Natural killer cell treated with Interleukin-12 subunit alpha and Interleukin-12 subunit beta and Interleukin-15 and Interleukin-18, amount 100 ng/mL, for 72 hours (primary cell): ENCODE results near the gene FBN1. TPM values are rescaled to one million over a fixed set of nuclear protein-coding genes. Genes with fewer than 3 reads are reported as not detected.

ENCODE experiments used
- ATAC-seq, 2 donors: fragments of 150-1000 bp; cut with Tn5 transposase in 1 of 2; sonication (Bioruptor Pico), chemical (Tn5 transposase) in 1 of 2; 2 replicates each; pipeline ENCODE4 v1.10.0; 2021
- DNase-seq: peaks from one replicate; pipeline ENCODE4 v3.0.0; 2022; ENCODE audit warnings: low spot score
- H3K27ac Mint-ChIP-seq, 2 donors: 1 replicate in 1 of 2; 2 replicates in 1 of 2; pipeline ENCODE4 v1.8.0; 2022; ENCODE audit warnings: mixed read lengths in 2 of 2, mild to moderate bottlenecking in 1 of 2, moderate library complexity in 1 of 2
- H3K27me3 Mint-ChIP-seq, 2 donors: 1 replicate in 1 of 2; 2 replicates in 1 of 2; pipeline ENCODE4 v1.8.0; 2022; ENCODE audit warnings: mixed read lengths in 2 of 2
- H3K36me3 Mint-ChIP-seq: one replicate; pipeline ENCODE4 v1.8.0; 2022; ENCODE audit warnings: mixed read lengths
- H3K4me1 Mint-ChIP-seq, 2 donors: 1 replicate in 1 of 2; 2 replicates in 1 of 2; pipeline ENCODE4 v1.8.0; 2022; ENCODE audit warnings: low read depth in 2 of 2, mixed read lengths in 2 of 2, mild to moderate bottlenecking in 1 of 2
- H3K4me3 Mint-ChIP-seq: one replicate; pipeline ENCODE4 v1.8.0; 2022; ENCODE audit warnings: mixed read lengths
- H3K9me3 Mint-ChIP-seq: 2 replicates; pipeline ENCODE4 v1.8.0; 2022; ENCODE audit warnings: mixed read lengths
- total RNA-seq, 2 donors: library from RNA; stranded (reverse); gene quantifications; one replicate each; pipeline ENCODE4 v1.2.3, GENCODE V29; 2022

Gene FBN1
- total RNA-seq, 2 donors from 2014 or later, result 0.29 to 0.59 TPM

GRCh38 chr15:48596841-48597240, 48.7 kb downstream of the FBN1 start:
- ATAC-seq (no peak), DNase-seq (no peak)
- Mint-ChIP-seq H3K4me3 (no peak overlapping the region), H3K36me3 (no peaks in the 10 kb centered on the region), H3K27me3 (peaks cover under 1 to 3% of the 10 kb centered on the region in 2 donors), H3K9me3 (no peaks in the 10 kb centered on the region), H3K27ac (no peak overlapping the region), H3K4me1 (peaks cover 5 to 8% of the 10 kb centered on the region in 2 donors)

DNA sequence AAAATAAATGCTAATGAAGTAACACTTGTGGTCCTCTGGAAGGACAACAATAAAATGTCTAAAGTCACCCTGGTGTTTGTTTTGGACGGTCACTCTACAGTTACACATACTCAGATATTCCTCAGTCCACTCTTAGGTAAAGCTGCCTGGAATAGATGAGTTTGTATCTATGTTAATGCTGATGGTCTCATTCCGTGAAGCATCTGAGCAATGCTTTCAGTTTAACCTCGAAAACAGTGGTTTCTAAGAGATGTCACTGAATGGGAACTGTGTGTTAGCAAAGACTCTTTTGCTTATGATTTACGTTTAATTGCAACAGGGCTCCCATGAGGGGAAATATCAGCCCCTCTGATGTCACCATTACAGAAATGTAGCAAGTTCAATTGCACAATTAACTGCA, 49.1 kb downstream of the FBN1 start:
- DNase-seq, result no peak
- H3K9me3 Mint-ChIP-seq, result no peaks in the 10 kb centered on the region
- peaks cover 5 to 8% of the 10 kb centered on the region in 2 donors for H3K4me1 Mint-ChIP-seq
- no peak overlapping the region for H3K27ac Mint-ChIP-seq
- no peak overlapping the region for H3K4me3 Mint-ChIP-seq
- H3K27me3 Mint-ChIP-seq, result no peaks in the 10 kb centered on the region
- no peak for ATAC-seq
- no peaks in the 10 kb centered on the region for H3K36me3 Mint-ChIP-seq

DNA sequence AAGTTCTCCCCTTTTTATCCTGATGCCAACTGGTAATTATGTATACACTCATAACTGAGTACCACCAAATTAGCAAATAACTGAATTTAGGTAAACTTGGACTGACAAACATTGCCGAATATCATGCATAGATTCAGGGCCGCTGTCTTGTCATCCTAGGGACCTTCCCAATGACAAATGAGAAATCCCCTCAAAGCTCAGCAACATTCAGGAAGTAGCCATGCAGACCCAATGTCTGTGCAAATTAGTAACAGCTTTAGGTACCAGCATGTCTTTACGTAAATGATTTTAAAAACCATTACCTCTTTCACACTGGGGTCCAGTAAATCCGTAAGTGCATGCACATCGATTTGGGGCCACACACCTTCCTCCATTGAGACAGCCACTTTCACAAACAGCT, 49.5 kb downstream of the FBN1 start:
- Mint-ChIP-seq H3K27me3 (no peaks in the 10 kb centered on the region), H3K4me3 (no peak overlapping the region), H3K36me3 (no peaks in the 10 kb centered on the region), H3K9me3 (no peaks in the 10 kb centered on the region), H3K4me1 (peaks cover 5 to 8% of the 10 kb centered on the region in 2 donors), H3K27ac (no peak overlapping the region)
- DNase-seq, result no peak
- no peak for ATAC-seq

DNA sequence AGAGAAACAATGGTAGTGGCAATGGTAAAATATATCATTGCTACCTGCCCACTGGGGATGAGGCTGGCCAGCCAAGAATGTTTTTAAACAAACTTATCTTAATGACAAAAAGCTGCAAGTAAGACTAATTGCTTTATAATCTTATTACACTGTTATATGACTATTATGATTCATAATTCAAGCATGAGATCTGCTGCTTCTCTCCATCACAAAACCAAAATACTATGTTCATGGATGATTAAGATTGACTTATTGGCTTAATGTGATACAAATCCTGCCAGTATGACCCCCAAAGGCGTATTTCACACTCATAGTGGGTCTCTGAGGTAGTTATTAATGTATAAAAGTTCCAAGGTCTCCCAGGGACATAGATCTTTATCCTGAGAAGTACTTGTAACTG, 52.6 kb downstream of the FBN1 start:
- Mint-ChIP-seq H3K4me3 (no peak overlapping the region), H3K27me3 (no peaks in the 10 kb centered on the region), H3K4me1 (peaks cover 5 to 8% of the 10 kb centered on the region in 2 donors), H3K27ac (no peak overlapping the region), H3K36me3 (no peaks in the 10 kb centered on the region), H3K9me3 (no peaks in the 10 kb centered on the region)
- DNase-seq, result no peak
- no peak for ATAC-seq

GRCh38 chr15:48592221-48592731, 53.2 kb downstream of the FBN1 start:
- Mint-ChIP-seq H3K36me3 (no peaks in the 10 kb centered on the region), H3K9me3 (no peaks in the 10 kb centered on the region), H3K4me1 (peaks cover 5 to 8% of the 10 kb centered on the region in 2 donors), H3K27ac (no peak overlapping the region), H3K27me3 (no peaks in the 10 kb centered on the region), H3K4me3 (no peak overlapping the region)
- DNase-seq (no peak), ATAC-seq (no peak)

DNA sequence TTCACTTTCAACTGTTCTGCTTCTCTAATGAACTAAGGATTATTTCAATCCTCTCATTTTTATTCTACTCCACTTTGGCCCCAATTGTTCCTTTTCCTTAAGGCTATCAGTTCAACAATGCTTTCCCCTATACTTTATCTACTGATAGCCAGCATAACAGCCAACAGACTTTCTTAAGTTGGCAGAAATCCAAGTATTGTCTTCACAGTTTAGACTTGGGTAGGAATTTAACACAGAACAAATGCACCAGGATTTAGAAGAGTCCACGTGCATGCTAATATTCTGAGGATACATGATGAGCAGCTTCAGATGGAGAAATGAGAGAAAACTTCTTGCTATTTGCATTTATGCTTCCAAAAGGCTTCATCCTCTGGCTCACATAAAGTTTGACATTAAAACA, 54.8 kb downstream of the FBN1 start:
- Mint-ChIP-seq H3K27ac (no peak overlapping the region), H3K36me3 (no peaks in the 10 kb centered on the region), H3K4me1 (peaks cover 5 to 8% of the 10 kb centered on the region in 2 donors), H3K4me3 (no peak overlapping the region), H3K9me3 (no peaks in the 10 kb centered on the region), H3K27me3 (no peaks in the 10 kb centered on the region)
- no peak for DNase-seq
- ATAC-seq, result no peak

GRCh38 chr15:48584812-48585563, 60.5 kb downstream of the FBN1 start:
- Mint-ChIP-seq H3K36me3 (no peaks in the 10 kb centered on the region), H3K9me3 (no peaks in the 10 kb centered on the region), H3K4me1 (no peaks in the 10 kb centered on the region), H3K4me3 (no peak overlapping the region), H3K27ac (no peak overlapping the region), H3K27me3 (no peaks in the 10 kb centered on the region)
- DNase-seq (no peak), ATAC-seq (no peak)

DNA sequence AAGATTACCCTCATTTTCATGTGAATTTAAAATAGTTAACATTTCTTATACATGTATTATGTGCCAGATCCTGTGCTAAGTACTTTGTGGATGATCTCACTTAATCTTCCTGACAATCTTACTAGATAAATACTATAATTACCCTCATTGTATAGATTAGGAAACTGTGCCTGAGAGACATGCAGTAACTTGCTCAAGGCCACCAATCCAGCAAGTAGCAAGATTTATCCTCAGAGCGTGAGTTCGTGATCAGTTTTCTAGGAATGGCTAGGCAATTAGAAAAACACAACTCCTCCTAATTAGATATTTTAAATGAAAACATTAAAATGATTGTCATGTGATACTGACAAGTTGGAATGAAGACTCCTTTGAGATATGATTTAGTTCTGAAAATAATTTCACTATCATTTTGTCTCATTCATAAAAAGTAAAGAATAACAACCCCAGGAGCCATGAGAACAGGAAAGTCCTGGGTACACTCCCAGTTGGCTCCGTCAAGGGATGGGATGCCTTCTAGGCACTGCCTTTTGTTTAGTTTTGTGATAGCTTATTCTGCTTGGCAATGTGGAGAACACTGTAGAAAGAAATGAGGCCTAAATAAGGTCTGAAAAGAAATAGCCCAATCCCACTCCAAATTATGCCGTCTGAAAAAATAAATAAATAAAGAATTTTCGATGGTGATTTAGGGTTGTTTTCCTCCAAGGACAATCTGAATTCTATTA, 61.3 kb downstream of the FBN1 start:
- no peaks in the 10 kb centered on the region for H3K9me3 Mint-ChIP-seq
- no peaks in the 10 kb centered on the region for H3K4me1 Mint-ChIP-seq
- no peak for ATAC-seq
- no peak overlapping the region for H3K4me3 Mint-ChIP-seq
- no peaks in the 10 kb centered on the region for H3K27me3 Mint-ChIP-seq
- no peak for DNase-seq
- H3K36me3 Mint-ChIP-seq, result no peaks in the 10 kb centered on the region
- no peak overlapping the region for H3K27ac Mint-ChIP-seq

DNA sequence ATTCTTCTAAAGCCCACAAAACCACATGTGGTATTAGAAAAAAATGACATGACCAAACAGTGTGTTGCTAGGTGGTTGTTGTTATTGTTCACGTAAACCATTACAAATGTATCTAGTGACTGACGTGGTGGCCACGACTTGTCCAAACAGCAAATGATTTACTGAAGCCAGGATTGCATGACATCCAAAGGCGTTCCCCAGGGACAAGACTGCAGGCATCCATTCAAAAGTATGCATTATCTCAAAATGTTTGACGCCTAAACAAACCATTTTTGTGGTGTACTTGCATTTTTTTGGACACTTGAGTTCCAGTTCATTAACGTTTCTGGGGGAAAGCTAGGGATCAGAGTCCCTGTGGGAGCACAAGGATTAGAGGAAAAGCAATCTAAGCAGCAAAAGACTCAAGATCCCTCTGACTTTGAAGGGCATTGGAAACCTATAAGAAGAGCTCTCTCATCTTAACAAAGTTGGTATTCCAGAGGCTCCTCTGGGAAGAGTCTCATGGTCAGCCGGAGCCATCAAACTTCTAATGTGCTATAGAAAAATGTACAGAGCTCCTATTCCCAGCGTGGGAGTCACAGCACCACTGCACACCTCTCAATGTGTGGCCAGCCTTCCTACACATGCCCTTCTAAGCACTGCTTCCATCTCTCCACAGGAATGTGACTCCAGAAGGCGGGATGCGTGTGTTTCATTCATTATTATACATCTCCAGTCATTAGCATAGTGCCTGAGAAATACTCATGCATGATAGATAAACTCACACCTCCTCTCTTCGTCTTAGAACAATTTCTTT, 62.9 kb downstream of the FBN1 start:
- H3K36me3 Mint-ChIP-seq, result no peaks in the 10 kb centered on the region
- no peaks in the 10 kb centered on the region for H3K9me3 Mint-ChIP-seq
- H3K4me3 Mint-ChIP-seq, result no peak overlapping the region
- DNase-seq, result no peak
- H3K4me1 Mint-ChIP-seq, result no peaks in the 10 kb centered on the region
- H3K27me3 Mint-ChIP-seq, result no peaks in the 10 kb centered on the region
- ATAC-seq, result no peak
- H3K27ac Mint-ChIP-seq, result no peak overlapping the region

- no peak for DNase-seq
- H3K4me3 Mint-ChIP-seq, result no peak overlapping the region
- peaks cover 0 to under 1% of the 10 kb centered on the region in 2 donors for H3K27me3 Mint-ChIP-seq
- H3K27ac Mint-ChIP-seq, result no peak overlapping the region
- H3K9me3 Mint-ChIP-seq, result no peaks in the 10 kb centered on the region
- H3K36me3 Mint-ChIP-seq, result no peaks in the 10 kb centered on the region
- H3K4me1 Mint-ChIP-seq, result no peaks in the 10 kb centered on the region
- no peak for ATAC-seq
Observed at GRCh38 chr15:48581219-48581618, 64.3 kb downstream of the FBN1 start.

DNA sequence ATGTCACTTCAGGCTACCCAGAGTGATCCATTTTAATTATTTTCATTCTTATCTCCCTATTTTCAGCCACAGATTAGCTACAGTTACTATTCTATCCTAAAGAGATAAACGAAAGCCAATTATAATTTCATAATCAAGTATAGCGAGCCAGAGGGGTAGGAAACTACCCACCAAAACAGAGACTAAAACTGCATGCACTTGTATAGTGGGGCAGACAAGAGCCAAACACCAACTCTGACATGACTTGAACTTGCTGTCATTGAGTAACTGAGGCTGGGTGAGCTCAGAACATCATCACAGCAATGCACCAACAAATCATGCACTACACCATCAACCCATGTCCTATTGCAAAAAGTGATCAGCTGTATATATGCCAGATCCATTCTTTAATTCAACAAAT, 64.8 kb downstream of the FBN1 start:
- Mint-ChIP-seq H3K4me1 (no peaks in the 10 kb centered on the region), H3K9me3 (no peaks in the 10 kb centered on the region), H3K4me3 (no peak overlapping the region), H3K27me3 (peaks cover 0 to 4% of the 10 kb centered on the region in 2 donors), H3K27ac (no peak overlapping the region), H3K36me3 (no peaks in the 10 kb centered on the region)
- ATAC-seq (no peak), DNase-seq (no peak)

DNA sequence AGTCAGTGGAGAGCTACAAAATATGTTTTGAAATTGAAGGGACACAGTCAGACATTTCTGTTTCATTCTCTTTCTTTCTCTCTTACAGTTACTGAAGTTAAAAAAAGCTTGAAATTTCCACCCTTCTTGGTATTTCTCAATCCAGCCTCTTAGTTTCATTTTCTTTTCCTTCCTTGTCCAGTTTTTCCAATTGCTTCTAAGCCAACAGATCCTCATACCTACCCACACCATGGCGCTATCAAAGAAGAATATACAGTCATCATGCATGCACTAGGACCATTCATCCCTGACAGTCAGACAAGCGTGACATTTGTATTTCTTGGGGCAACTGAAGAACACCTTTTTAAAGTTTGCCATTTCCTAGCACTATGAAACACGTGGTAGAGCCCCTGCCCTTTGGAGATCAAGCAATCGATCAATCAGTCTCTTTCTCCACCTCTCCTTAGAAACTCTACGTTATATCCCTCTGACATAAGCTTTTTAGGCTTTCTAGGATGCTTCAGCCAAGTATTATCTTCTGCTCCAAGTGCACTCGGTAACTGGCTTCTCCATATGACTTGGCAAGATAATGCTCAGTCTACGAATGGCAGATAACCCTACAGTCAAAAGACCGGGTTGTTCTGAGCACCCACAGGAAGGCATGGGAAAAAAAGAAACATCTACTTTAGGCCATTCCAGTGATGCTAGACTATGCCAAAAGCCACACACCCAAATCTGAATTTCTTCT, 65.4 kb downstream of the FBN1 start:
- Mint-ChIP-seq H3K4me3 (no peak overlapping the region), H3K9me3 (no peaks in the 10 kb centered on the region), H3K36me3 (no peaks in the 10 kb centered on the region), H3K27me3 (peaks cover 0 to 4% of the 10 kb centered on the region in 2 donors), H3K4me1 (no peaks in the 10 kb centered on the region), H3K27ac (no peak overlapping the region)
- ATAC-seq, result no peak
- DNase-seq, result no peak

GRCh38 chr15:48578965-48579364, 66.5 kb downstream of the FBN1 start:
- Mint-ChIP-seq H3K27me3 (peaks cover 0 to 4% of the 10 kb centered on the region in 2 donors), H3K27ac (no peak overlapping the region), H3K36me3 (no peaks in the 10 kb centered on the region), H3K4me1 (no peaks in the 10 kb centered on the region), H3K4me3 (no peak overlapping the region), H3K9me3 (no peaks in the 10 kb centered on the region)
- DNase-seq (no peak), ATAC-seq (no peak)
